Measurements from ENCODE around the gene P2RX1.

DNA sequence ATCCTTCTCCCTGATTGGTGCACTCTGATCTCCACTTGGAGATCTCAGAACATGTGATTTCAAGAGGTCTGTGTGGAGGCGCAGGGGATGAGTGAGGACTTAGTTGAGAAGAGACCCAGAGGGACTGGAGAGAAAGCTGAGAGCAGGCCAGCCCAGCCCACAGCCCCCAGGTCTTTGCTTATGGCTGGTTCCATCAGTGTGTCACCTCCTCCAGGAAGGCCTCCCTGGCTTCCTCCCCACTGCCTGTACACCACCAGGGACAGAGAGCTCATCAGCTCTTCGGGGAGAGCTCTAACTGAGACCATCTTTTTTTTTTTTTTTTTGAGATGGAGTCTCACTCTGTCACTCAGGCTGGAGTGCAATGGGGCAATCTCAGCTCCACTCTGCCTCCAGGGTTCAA lies 3.4 kb downstream of the P2RX1 start:
- TF ChIP-seq POLR2A (IDR thresholded peaks at IDR 0.05; ENCODE audit: low read depth, low read length) (no peak), ELK1 (IDR thresholded peaks at IDR 0.05; ENCODE audit: borderline replicate concordance, low read depth, low read length) (no peak), NFE2L2 (IDR thresholded peaks at IDR 0.05; ENCODE audit: low read depth, low read length) (no peak), CHD1 (IDR thresholded peaks at IDR 0.05; ENCODE audit: low read depth, low read length) (no peak)
- TF ChIP-seq, protein P1, sequence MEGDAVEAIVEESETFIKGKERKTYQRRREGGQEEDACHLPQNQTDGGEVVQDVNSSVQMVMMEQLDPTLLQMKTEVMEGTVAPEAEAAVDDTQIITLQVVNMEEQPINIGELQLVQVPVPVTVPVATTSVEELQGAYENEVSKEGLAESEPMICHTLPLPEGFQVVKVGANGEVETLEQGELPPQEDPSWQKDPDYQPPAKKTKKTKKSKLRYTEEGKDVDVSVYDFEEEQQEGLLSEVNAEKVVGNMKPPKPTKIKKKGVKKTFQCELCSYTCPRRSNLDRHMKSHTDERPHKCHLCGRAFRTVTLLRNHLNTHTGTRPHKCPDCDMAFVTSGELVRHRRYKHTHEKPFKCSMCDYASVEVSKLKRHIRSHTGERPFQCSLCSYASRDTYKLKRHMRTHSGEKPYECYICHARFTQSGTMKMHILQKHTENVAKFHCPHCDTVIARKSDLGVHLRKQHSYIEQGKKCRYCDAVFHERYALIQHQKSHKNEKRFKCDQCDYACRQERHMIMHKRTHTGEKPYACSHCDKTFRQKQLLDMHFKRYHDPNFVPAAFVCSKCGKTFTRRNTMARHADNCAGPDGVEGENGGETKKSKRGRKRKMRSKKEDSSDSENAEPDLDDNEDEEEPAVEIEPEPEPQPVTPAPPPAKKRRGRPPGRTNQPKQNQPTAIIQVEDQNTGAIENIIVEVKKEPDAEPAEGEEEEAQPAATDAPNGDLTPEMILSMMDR (conservative IDR thresholded peaks at IDR 0.05; ENCODE audit: low read depth, low read length) = no peak
